CD4-positive, alpha-beta T cell treated with Interleukin-21 for 1 hour (primary cell): ENCODE data around the gene STK32C.
"Not testable (repeated sequence)": the region's sequence is repeated elsewhere in the genome, so short reads cannot be mapped to it uniquely, and the experiment has no call there.

Experiments used
- DNase-seq: peaks from one replicate; pipeline ENCODE4 v3.0.0-alpha.2; 2020

STK32C gene

DNA sequence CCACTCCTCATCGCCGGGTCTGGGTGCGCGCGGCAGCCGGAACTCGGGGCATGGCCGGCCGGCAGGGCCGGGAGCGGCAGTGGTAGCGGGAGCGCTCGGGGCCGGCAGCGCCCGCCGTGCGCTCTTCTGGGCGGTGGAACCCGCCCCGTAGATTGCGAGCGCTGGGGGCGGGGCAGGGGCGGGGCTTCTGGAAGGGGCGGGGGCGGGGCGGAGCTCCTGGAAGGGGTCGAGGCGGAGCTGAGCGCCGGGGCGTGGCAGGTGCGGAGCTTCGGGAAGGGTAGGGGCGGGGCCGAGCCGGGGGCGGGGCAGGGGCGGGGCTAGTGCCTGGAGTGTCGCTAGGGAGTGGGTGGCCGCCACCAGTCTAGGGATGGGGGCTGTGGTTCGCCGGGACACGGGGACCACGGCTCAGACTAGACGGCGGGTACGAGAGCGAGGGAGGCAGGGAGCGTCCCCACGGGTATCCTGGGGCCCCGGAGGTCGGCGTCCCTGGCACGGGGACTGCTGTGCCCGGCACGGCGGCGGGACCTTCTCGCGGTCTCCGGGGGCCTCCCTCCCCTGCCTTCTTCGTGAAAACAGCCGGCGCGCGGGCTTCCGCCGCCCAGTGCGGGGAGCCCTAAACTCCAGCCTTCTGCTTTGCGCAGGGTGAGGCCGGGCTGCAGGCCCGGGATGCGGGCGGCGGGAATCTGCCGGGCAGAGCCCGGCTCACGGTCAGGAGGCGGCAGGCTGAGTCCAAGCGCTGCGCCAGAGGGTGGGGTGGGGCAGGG, at the start of gene STK32C:
STK32C (minus strand) TSS at position 128 of the 764 bp plus-strand sequence; CDS start at position 11, 117 bp downstream.
- peak; percentile 92 for DNase-seq

DNA sequence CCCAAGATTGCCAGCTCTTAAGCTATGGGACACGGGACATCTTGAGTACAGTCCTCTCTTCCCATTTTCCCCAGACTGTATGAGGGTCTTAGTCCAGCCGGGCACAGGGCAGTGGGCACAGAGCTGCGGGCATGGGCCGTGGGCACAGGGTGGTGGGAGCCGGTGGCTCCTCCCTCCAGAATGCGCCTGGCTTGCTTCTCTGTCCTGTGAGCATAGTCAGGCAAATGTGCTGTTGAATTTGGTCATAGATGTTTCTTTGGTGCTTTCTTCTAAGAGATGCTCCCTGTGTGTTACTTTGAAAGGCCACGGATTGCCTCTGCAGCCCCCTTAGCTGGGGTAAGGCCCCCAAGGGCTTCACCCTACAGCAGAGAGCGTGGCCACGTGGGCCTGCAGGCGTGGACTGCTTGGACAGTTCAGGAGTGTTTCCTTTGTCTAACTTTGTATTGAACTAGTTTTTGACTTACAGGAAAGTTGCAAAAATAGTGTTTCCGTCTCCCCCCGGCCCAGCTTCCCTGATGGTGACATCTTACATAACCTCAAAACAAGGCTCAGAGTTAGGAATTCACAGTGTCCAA, 49.0 kb upstream of the STK32C start:
- DNase-seq, result no peak

GRCh38 chr10:132355754-132356153, 48.0 kb upstream of the STK32C start:
- DNase-seq, result no peak

- no peak for DNase-seq
These were observed 47.5 kb upstream of the STK32C start for GRCh38 chr10:132355297-132355696.

DNA sequence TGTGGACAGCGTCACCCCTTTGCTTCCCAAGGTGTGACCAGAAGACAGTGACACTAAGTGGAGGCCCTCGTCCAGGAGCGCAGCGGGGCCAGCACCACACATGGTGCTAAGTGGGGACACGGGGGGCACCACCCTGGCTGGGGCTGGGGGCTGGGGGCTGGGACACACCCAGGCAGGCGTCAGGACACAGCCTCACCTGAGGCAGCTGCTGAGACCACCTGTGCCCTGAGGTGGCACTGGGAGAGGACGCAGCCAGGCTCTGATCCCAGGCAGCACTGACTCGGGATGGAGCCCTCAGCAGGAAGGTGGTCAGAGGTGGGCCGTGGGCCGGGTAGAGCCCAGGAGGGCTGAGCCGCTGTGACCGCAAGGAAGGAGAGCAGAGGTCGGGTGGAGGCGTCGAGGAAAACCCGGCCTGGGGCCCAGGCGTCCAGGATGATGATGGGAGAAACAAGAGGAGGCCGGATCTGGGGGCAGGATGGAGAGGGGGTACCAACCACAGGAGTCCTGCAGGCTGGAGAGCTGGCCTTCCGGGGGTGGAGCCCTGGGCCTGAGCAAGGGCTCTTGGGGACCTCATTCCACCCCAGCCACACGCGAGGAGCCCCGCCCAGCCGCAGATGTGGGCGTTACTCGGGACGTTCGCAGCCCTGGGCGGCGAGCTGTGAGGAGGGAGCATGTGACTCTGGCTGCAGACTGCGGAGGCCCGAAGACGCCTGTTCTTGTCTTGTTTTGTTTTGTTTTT, 46.8 kb upstream of the STK32C start:
- no peak for DNase-seq

DNA sequence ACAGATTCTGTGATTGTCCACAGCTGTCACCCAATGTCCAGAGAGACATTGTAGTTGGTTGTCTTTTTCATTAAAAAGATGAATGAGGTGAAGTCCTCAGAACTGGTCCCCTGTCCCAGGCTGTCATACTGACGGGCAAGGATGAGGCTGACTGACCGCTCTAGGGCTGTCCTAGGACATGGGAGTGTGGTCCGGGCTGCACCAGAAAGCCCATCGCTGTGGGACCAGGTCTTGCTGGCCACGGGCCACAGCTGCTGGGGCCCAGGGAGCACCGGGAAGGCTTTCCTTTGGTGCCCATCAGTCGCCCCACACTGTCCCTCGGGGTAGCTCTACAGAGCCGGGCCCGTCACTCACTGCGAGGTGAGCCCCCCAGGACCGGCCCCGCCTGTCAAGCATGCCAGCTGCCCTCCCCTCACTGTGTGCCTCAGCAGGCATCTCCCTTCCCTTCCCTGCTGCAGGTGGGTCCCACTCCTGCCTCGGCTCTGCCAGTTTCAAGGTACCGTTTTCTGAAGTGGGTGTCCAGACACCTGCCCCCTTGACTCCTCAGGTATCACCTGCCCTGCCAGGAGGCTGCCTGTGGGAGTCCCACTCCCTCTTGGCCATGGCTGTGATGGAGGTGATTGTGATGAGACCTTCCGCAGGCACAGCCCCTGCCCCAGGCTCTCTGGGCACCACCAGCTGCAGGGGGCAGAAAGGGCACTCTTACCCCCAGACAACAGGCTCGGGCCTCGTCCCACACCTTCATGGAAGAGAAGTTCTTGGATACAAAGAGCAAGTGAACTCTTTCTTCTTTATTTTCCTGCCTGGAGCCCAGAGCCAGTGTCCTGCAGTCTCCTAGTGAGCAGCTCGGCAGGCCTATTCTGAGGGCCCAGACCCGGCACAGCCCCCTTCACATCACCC, 46.0 kb upstream of the STK32C start:
- DNase-seq, result no peak

- DNase-seq, result peak; percentile 72
These were observed 44.9 kb upstream of the STK32C start for GRCh38 chr10:132352462-132353308.

- no peak for DNase-seq
These were observed 43.9 kb upstream of the STK32C start for GRCh38 chr10:132351611-132352010.

DNA sequence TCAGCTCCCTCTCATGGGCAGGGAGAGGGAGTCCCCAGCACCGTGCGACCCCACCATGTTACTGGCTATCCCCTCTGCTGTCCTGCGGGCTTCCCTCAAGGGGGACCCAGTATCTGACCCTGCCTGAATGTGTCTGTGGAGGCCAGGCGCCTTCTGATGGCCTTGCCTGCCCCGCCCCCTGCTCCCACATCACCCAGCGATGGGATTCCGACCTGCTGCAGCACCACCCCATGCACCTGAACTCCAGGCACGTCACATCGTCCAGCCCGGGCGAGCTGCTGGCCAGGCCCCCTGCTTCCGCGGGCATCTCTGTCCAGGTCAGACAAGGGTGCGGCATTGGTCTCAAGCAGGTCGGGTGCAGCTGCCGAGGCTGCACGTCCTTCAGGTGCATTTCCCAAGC, 43.2 kb upstream of the STK32C start:
- no peak for DNase-seq

DNA sequence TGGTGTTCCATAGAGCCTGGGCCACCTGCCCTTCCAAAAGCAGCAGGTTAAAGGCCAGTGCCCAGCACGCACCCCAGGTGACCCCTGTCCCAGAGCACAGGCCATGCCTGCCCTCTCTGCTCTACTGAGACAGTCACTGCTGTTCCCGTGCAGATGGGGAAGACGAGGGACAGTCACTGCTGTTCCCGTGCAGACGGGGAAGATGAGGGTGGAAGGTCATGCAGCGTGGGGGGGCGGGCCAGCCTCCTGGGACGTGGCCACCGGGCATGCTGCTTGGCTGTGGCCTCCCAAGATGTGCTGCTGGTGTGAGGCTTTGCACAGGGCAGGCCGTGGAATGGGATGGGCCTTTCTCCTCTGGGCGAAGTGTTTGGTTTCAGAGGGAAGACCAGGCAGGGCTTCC, 42.6 kb upstream of the STK32C start:
- DNase-seq, result no peak

- DNase-seq, result no peak
These were observed 42.0 kb upstream of the STK32C start for GRCh38 chr10:132349766-132350165.

DNA sequence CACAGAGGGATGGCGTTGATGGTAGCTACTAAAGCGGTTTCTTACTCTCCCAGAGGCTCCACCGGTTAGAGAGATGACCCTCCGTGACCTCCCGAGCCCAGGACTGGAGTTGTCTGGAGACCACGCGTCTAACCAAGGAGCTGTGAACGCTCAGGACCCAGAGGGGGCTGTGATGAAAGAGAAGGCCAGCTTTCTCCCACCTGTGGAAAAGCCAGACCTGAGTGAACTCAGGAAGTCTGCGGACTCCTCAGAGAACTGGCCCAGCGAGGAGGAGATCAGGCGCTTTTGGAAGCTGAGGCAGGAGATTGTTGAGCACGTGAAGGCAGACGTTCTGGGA, 40.1 kb upstream of the STK32C start:
- DNase-seq, result no peak

DNA sequence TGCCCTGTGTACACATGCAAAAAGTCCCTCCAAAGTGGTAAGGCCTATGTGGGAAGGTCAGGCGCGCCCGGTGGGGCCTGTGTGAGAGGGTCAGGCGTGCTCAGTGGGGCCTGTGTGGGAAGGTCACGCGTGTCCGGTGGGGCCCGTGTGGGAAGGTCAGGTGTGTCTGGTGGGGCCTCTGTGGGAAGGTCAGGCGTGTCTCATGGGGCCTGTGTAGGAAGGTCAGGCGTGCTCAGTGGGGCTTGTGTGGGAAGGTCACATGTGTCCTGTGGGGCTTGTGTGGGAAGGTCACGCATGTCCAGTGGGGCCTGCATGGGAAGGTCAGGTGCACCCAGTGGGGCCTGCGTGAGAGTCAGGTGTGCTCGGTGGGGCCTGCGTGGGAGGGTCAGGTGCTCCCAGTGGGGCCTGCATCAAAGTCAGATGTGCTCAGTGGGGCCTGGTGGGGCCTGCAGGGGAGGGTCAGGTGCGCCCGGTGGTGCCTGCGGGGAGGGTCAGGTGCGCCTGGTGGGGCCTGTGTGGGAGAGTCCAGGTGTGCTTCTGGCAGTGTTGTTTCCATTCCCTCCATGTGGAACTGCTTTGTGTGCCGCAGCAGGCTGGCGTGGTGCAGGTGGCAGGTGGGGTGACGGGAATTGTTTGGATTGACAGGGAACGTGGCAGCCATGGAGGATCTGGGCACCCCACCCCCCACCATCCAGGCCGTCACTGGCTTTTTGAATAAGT, 39.6 kb upstream of the STK32C start:
- DNase-seq, result no peak

- DNase-seq, result no peak
These were observed 39.1 kb upstream of the STK32C start for GRCh38 chr10:132346806-132347205.

DNA sequence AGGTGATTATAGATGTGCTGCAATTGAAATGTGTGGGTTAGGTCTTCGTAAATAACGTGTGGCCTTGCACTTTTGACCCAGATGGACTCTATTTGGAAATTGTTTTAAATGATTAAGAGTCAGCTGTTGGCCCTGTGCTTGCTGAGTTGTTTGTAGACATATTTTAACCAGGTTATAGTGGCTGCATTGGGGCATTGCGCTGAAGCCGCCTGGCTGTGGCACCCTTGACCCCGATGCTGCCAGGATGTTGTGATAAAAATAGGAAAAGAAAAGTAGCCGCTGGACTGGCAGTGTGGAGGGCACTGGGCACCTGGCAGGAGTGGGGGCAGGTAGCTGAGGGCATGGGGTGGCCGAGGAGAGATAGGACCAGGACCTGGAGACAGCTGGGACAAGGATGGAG, 37.6 kb upstream of the STK32C start:
- no peak for DNase-seq

- DNase-seq, result no peak
These were observed 36.6 kb upstream of the STK32C start for GRCh38 chr10:132344386-132344785.

DNA sequence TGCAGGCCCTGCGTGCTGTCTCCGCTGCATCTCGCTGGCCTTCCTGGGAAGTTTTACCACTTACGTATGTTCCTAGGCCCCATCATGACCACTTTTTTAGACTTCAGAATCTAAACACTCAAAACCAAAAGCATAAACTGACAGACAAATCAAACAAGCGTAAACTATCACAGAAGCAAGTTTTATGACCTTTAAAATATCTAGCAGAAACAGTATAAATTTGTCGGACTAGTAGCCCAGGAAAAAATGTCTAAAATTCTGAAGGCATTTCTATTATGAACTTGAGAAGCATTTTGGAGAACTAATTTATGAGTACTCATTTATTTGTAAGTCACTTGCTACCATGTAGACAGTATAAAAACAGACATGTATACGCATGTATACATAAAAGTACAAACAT, 34.8 kb upstream of the STK32C start:
- no peak for DNase-seq

- no peak for DNase-seq
These were observed 34.0 kb upstream of the STK32C start for GRCh38 chr10:132341781-132342180.

DNA sequence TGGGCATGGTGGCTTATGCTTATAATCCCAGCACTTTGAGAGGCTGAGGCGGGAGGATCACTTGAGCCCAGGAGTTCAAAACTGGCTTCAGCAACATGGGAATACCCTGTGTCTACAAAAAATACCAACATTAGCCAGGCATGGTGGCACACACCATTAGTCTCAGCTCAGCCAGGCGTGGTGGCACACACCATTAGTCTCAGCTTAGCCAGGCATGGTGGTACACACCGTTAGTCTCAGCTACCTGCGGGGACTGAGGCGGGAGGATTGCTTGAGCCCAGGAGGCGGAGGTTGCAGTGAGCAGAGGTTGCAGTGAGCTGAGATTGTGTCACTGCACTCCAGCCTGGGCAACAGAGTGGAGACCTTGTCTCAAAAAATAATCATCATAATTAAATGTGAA, 33.3 kb upstream of the STK32C start:
- no peak for DNase-seq

GRCh38 chr10:132339276-132339675, 31.5 kb upstream of the STK32C start:
- no peak for DNase-seq

DNA sequence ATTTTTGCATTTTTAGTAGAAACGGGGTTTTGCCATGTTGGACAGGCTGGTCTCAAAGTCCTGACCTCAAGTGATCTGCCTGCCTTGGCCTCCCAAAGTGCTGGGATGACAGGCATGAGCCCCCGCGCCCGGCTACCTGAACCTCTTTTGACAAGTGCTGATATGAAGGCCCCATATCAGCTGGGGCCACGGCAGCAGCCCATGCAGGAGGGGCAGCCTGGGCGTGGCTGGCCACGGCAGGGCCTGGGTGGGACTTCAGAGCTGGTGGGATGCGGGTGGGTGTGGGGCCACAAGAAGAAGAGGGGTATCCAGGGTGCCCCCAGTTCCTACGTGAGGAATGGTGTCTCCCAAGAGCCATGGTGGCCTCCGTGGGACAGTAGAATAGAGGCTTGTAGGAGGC, 31.1 kb upstream of the STK32C start:
- DNase-seq, result no peak

DNA sequence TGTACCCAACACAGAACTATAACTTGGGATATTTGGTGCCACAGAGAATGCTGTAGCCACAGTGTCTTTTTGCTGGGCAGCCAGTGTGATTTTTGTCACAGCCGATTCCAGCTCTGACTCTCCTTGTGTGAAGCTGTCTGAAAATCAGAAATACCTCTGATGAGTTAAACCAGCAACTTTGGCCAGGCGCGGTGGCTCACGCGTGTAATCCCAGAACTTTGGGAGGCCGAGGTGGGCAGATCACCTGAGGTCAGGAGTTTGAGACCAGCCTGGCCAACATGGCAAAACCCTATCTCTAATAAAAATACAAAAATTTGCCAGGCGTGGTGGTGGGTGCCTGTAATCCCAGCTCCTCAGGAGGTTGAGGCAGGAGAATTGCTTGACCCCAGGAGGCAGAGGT, 30.1 kb upstream of the STK32C start:
- not testable (repeated sequence) for DNase-seq
